GM21717 (cell line): ENCODE results near the gene CDKAL1.

Source experiments
- ATAC-seq: cut with Tn5 transposase; IDR thresholded peaks from one replicate; pipeline ENCODE4 v1.9.1; 2021; ENCODE audit warnings: mild to moderate bottlenecking, moderate library complexity; ENCODE audit not compliant: unreplicated experiment

The CDKAL1 gene

DNA sequence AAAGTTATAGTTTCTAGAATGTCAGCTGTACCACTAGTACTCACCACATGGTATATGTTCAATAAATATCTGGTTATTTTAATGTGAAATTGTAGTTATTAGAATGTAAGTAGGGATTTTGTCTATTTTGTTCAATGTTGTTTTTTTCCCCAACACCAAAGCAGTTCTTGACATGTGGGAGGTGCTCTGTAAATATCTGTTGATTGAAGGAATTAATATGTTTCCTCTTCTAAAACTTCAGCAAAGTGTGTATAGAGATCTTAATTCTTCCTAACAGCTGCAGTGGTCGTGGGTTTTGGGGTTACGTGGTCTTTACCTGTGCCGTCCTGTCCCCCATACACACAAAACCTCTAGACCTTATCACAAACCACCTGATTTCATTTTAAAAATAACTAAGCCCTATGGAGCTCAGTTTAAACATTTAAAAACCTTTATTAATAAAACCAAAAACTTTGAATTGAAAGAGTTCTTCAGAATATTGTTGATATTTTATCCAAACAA lies 587.4 kb downstream of the CDKAL1 start:
- ATAC-seq = no peak

DNA sequence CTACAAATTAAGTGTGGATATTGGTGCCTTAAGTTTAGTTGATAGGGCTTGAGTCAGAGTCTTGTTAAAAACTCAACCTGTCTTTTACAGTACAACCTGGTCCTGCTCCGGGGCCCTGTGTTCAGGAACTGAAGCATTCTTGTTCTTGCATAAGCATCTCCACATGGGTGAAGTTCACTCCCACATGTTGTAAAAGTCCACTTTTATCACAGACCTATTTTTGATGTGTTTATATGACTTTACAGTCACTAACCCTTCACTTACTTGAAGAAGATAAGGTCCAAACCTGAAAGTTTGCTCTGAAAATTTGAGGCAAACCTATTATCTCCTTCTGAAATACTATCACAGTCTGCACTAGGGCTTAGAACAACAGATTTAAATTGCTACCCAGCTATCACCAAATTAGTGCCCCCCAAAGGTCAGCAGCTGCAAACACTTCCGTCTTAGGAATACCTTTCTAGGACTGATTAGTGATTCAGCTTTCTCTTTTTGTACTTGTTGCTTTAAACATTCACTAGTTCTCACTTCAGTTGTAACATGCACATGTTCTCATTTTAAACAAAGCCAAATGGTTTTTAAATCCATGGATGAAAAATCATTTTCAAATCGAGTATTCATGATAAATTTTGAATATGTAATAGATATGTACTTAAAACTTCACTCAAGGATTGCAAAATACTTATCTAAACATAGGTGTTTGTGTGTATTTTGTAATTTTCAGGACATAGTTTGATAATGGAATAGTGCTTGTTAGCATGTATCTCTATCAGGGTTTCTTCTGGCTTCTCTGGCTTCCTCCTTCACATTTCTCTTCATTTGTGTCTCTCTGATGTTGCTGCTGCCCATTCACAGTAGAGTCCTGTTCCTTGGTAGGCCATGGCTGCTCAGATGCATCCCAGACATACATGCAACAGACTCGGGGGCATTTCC lies 589.5 kb downstream of the CDKAL1 start:
- no peak for ATAC-seq

DNA sequence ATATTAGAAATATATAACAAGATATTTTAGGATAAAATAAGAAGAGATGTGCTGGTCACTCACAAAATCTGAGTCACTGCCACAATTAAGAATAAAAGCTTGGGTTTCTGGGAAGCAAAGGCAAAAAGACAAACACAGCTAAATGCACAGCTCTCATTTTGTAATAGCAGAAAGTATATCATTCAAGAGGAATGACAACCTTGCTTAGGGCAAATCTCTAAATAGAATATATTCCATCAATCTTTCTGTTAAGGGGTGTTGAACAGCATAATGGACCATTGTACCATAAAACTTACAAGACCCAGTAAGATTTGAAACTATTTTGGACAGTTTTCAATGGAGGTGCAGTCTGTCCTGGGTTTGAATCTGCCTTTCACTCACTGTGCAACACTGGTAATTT lies 594.3 kb downstream of the CDKAL1 start:
- no peak for ATAC-seq

GRCh38 chr6:21131406-21131805 lies 597.1 kb downstream of the CDKAL1 start:
- ATAC-seq = no peak

- ATAC-seq = no peak
Observed at GRCh38 chr6:21132446-21132845, 598.2 kb downstream of the CDKAL1 start.

GRCh38 chr6:21132856-21133838 lies 598.9 kb downstream of the CDKAL1 start:
- ATAC-seq = no peak

- ATAC-seq = no peak
Observed at GRCh38 chr6:21133901-21134300, 599.6 kb downstream of the CDKAL1 start.

DNA sequence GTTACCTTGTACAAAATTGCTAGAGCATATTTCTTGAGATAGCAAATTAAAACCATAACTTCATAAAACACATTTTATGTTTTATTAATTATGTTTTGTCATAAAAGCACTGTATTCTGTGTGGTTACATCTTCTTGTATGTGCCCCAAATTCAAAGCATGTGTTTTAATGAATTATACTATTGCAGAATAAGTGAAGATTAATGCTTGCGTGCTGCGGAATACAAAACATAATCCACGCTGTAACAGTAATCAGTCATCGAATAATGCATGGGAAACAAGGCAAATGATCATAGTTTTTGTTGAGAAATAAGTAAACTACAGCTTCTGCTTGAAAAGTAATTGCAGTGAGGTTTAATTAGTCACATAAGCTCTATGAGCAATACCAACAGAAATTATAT lies 600.1 kb downstream of the CDKAL1 start:
- no peak for ATAC-seq

- ATAC-seq = no peak
Observed at GRCh38 chr6:21135484-21136013, 601.3 kb downstream of the CDKAL1 start.

- ATAC-seq = no peak
Observed at GRCh38 chr6:21137700-21138335, 603.6 kb downstream of the CDKAL1 start.

DNA sequence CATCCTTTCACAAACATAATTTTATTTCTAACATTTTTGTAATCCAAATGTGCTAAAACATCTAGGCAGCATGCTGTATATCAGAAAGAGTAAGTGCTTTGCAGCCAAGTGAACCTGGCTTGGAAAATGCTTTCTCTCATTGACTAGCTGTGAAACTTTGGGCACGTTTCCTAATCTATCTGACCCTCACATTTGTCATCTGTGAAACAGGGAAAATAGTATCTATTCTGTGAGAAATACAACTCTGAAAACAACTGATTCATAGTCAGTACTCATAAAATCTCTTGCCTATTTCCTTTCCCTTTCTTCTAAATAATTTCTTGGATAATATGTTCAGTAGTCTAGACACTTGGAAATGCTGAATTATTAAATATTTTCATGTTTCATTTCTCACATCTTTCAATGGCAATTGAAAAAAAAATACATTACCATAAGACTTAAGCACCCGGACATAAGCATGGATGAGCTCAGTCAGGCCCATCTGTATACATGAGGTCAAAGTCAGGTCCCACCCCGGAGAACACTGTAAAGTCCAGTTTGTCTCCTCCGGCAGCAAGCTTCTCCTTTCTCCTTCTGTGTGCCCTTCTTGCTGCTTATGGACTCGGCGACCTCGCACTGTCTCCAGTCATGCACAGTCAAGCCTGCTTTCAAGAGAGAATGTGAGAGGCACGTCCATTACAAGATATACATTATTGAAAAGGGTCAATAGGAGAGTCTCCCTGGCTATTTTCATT lies 604.2 kb downstream of the CDKAL1 start:
- no peak for ATAC-seq

- no peak for ATAC-seq
Observed at GRCh38 chr6:21140966-21141365, 606.7 kb downstream of the CDKAL1 start.

- no peak for ATAC-seq
Observed at GRCh38 chr6:21141616-21142303, 607.5 kb downstream of the CDKAL1 start.

DNA sequence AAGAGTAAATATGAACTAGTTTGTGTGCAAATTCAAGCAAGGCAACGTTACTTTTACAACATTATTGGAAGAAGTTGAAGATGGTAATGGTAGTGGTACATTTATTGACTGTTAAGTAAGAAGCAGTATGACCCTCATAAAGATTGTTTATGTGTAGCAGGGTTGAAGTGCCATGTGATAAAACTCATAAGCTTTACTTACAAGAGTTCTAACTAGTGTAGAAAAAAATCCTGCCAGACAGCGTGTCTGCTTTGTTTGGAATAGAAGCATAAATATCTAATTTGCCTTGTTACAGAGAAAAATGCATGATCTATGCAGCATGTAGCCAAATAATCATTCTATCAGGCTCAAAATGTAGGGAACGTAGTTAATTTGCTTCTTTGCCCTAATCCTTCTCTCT lies 608.5 kb downstream of the CDKAL1 start:
- ATAC-seq = no peak

DNA sequence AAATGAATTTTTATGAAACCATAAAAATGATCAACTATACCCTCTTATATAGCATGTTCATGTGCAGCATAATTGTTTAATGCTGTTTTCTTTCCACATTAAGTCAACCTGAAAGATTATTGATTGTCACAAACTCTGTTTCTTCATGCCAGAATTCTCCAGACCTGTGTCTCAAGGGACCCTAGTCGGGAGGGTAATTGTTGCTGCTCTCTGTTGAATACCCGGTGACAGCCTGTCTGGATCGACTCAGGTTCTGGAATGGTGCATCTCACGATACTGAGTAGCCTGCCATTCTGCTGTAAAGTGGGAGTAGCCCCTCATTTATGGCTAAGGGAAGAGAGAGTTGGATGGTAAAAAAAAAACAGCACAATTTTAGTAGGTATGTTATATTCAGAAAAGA lies 609.4 kb downstream of the CDKAL1 start:
- no peak for ATAC-seq

DNA sequence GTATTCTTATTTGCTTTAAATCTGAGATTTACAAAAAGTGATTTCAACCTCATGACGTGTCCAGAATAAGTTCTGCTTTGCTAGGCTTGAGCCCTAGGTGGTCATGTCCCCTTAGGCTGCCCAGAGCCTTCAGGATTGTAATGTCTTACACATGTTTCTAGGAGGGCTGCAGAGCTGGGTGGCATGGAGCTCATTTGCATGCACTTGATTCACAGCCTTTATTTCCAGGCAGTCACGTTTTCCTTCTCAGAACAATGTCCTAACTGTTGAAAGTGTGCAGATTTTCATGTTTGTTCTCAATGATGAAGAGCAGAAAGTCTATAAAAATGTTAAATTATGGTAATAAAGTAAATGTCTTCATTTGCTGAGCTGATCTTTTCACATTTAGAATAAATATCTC lies 610.7 kb downstream of the CDKAL1 start:
- no peak for ATAC-seq

- ATAC-seq = no peak
Observed at GRCh38 chr6:21147995-21148394, 613.7 kb downstream of the CDKAL1 start.

- ATAC-seq = no peak
Observed at GRCh38 chr6:21149470-21149869, 615.2 kb downstream of the CDKAL1 start.

GRCh38 chr6:21150667-21151066 lies 616.4 kb downstream of the CDKAL1 start:
- no peak for ATAC-seq
